Hepatic stellate cell (primary cell): ENCODE results near the gene BMPR2.

Experiments used
- DNase-seq: peaks from one replicate; pipeline ENCODE4 v3.0.0; 2011; ENCODE audit warnings: low spot score

BMPR2 gene

DNA sequence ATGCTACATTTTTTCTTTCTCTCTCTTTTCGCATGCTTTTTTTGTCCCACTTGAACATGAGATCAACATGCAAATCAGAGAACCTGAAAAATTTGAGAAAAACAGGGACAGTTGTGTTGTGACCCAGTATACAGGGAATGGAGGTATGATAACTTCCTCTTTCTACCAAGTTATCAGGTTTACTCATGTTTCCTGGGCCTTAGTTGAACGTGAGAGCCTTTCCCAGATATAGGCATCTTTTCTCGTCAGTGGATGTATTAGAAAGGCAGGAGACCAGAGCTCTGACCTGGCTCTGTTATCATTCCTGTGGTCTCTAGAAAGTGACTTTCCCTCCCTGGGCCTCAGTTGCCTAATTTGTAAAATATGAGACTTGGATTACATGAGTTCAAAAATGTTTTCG is 228.6 kb downstream of the BMPR2 start:
- DNase-seq, result no peak

GRCh38 chr2:202605174-202605573 is 229.0 kb downstream of the BMPR2 start:
- no peak for DNase-seq

GRCh38 chr2:202608142-202608852 is 232.2 kb downstream of the BMPR2 start:
- no peak for DNase-seq

GRCh38 chr2:202609381-202610145 is 233.4 kb downstream of the BMPR2 start:
- DNase-seq, result no peak

- DNase-seq, result no peak
Measured at GRCh38 chr2:202610380-202610779, 234.3 kb downstream of the BMPR2 start.

- DNase-seq, result no peak
Measured at GRCh38 chr2:202612145-202612544, 236.0 kb downstream of the BMPR2 start.

GRCh38 chr2:202613479-202613878 is 237.4 kb downstream of the BMPR2 start:
- DNase-seq, result no peak
